Activated CD4-positive, alpha-beta T cell treated with anti-CD3 and anti-CD28 coated beads, Interleukin-2, amount 10 ng/mL, durations not matched to agents 7 days and 5 days (primary cell): Measurements from ENCODE around the gene PDCD4. TPM values are rescaled to one million over a fixed set of nuclear protein-coding genes. Genes with fewer than 3 reads are reported as not detected.

Experiments used
- CTCF ChIA-PET: fragments of 350-600 bp; sonication (Branson Sonifier 250); formaldehyde crosslinking; loops from one replicate; lab custom pipeline; 2021; ENCODE audit warnings: antibody characterized with exemption; lab: Charles Lee
- POLR2A ChIA-PET: fragments of 350-600 bp; sonication (Branson Sonifier 250); formaldehyde crosslinking; loops from one replicate; lab custom pipeline; 2021; ENCODE audit warnings: antibody characterized with exemption; lab: Charles Lee
- DNase-seq: peaks from one replicate; pipeline ENCODE4 v3.0.0-alpha.2; 2020
- H3K27ac Mint-ChIP-seq: one replicate; pipeline ENCODE4 v1.8.0; 2021; ENCODE audit warnings: mild to moderate bottlenecking, moderate library complexity, mixed read lengths
- H3K27me3 Mint-ChIP-seq: one replicate; pipeline ENCODE4 v1.8.0; 2021; ENCODE audit warnings: mixed read lengths
- H3K36me3 Mint-ChIP-seq: one replicate; pipeline ENCODE4 v1.8.0; 2021; ENCODE audit warnings: low read depth, mixed read lengths
- H3K4me1 Mint-ChIP-seq: one replicate; pipeline ENCODE4 v1.8.0; 2021; ENCODE audit warnings: mixed read lengths
- H3K4me3 Mint-ChIP-seq: one replicate; pipeline ENCODE4 v1.8.0; 2021; ENCODE audit warnings: mild to moderate bottlenecking, moderate library complexity, mixed read lengths
- H3K9me3 Mint-ChIP-seq: one replicate; pipeline ENCODE4 v1.8.0; 2021; ENCODE audit warnings: mixed read lengths
- total RNA-seq, 2 experiments: library from RNA; stranded (reverse); gene quantifications; one replicate each; pipeline ENCODE4 v1.2.3, GENCODE V29; 2021

PDCD4 gene
- total RNA-seq, 2 experiments from 2014 or later = 63.8 to 81.0 TPM

DNA sequence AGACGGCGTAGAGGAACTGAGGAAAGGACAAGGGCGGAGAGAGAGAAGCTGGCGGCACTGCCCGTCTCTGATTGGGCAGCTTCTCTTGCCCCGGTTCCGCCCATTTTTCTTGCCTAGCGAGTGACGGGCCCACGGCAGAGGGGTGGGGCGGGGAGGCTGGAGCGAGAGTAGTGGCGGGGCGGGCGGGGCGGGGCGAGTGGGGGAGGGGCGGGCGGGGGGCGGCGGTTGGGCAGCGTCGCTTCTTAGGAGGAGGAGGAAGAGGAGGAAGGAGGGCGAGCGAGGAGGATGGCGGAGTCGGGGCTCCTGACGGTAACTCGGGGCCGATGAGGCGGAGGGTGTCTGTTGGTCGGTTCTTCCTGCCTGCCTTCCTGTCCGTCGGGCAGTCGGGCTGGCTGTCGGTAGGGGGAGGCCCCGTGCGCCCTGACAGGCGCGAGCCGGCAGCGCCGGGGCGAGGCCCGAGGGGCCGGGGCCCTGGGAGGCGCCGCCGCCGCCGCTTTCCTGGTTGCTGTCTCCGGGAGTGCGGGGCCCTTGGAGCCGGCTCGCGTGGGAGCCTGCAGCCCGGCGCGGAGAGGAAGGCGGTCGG, 47.7 kb downstream of the PDCD4 start, which contains the start of gene SHOC2:
TSS of gene SHOC2 (plus strand) at position 256 of the 583 bp plus-strand sequence. CDS start 44,755 bp downstream, outside the sequence.
- H3K4me3 Mint-ChIP-seq = peak within 1 kb of the TSS; percentile 97
- peak; percentile 99 for DNase-seq
- ChIA-PET POLR2A (interaction anchor here (0.6 to 1.8 kb wide), 4 partner anchors 17 to 173 kb away, joined by 3 to 6 read pairs (median 4); no protein-coding TSS in a partner anchor), CTCF (interaction anchor here (0.6 to 2.1 kb wide), 8 partner anchors 9 to 594 kb away, joined by 3 to 11 read pairs (median 3); no protein-coding TSS in a partner anchor)
- peak within 1 kb of the TSS; percentile 96 for H3K27ac Mint-ChIP-seq
- H3K36me3 Mint-ChIP-seq = peaks cover 5% of the 10 kb centered on the region
- no peaks in the 10 kb centered on the region for H3K27me3 Mint-ChIP-seq
- H3K4me1 Mint-ChIP-seq = peaks cover 37% of the 10 kb centered on the region
- H3K9me3 Mint-ChIP-seq = no peaks in the 10 kb centered on the region

DNA sequence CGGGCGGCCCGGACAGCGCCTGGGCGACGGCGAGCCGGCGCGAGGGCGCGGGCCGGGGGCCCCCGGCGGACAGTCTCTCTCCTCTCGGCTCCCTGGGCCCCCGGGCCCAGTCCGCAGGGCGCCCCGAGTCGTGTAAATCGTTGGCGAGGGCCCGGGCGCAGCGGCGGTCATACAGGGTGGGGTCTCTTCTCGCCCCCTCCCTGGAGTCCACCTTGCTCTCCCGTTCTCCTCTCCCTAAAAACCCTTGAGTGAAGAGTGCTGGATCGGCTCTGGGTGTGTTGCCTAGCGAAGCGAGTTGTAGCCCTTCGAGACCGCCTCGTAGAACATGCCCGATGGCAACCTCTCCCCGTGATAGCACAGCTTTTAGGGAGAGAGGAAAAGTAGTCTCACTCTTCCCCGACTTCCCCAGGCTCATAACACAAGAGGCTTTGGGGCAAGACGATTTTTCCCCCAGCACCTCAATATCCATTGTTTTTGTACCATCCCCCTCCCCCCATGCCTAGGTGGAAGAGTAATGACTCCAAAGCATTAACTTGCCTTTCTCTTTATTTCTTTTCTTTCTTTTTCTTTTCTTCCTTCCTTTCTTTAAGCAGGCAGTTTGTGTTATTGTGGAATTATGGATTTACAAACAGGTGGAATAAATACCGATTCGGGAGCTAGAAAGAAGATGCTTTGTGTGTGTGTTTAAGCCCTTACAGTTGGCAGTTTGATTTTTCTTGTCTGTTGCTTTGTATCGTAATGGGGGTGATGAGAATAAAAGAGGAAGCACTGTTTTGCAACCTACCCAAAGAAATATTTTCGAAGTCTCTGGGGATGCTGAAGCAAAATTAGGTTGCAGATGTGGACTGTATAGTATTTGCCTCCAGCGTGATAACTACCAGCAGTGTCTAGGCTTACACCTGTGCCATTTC, 48.5 kb downstream of the PDCD4 start:
- no peaks in the 10 kb centered on the region for H3K9me3 Mint-ChIP-seq
- no peaks in the 10 kb centered on the region for H3K27me3 Mint-ChIP-seq
- peak overlapping the region; percentile 96 for H3K27ac Mint-ChIP-seq
- H3K4me3 Mint-ChIP-seq = peak overlapping the region; percentile 97
- H3K4me1 Mint-ChIP-seq = peaks cover 39% of the 10 kb centered on the region
- CTCF ChIA-PET = interaction anchor here (0.6 to 1.6 kb wide), 2 partner anchors 9 to 134 kb away, joined by 3 read pairs; no protein-coding TSS in a partner anchor
- H3K36me3 Mint-ChIP-seq = peaks cover 7% of the 10 kb centered on the region
- peak; percentile 31 for DNase-seq
- POLR2A ChIA-PET = interaction anchor here (0.7 kb wide), 1 partner anchor 716 kb away, joined by 3 read pairs; no protein-coding TSS in a partner anchor

DNA sequence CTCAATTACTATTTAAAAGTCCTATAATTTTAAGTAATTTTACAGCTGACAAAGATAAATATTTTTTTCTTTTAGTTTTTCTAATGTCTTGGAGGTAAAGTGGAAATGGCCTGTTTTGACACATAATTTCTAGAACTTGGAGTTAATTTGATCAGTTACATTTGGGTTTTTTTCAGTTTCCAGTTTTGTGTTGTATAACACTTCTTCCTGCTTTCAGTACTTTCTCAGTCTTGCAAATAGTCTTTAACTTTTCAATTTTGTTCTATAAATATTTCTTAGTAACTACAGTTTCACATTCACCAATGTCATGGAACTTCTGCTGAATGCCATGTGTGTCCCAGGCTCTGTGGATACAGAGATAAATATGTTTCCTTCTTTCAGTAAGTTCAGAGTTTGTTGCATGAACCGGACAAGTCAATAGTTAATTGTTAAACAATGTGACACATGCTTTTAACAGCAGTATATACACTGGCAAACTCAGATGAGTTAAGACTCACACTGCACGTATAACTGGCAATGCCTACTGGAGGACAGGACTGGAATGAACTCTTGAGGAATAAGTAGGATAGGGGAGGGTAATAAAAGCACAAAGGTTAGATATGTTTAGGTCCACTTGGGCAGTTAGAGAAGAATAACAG, 52.2 kb downstream of the PDCD4 start:
- no peak for DNase-seq
- Mint-ChIP-seq H3K27me3 (no peaks in the 10 kb centered on the region), H3K36me3 (peaks cover 9% of the 10 kb centered on the region), H3K9me3 (no peaks in the 10 kb centered on the region), H3K27ac (no peak overlapping the region), H3K4me3 (no peak overlapping the region), H3K4me1 (peaks cover 31% of the 10 kb centered on the region)
- ChIA-PET POLR2A (no interaction called here), CTCF (no interaction called here)

DNA sequence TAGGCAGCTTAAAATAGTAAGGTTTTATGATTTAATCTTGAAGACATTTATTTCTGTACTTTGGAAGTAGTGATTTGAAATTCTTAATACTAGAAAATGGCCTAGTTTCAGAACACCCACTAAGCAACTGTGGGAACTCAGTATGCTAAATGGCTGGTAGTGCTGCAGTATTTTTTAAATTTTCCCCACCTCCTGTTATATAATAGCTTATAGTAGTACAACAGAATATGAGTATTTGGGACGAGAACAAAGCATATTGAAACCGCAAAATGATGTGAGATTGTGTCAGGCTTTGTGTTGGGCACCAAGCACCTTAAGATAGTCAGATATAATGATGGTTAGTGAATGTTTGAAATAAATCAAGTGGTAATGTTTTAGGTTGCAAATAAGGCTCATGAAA, 55.7 kb downstream of the PDCD4 start:
- ChIA-PET CTCF (no interaction called here), POLR2A (no interaction called here)
- H3K4me1 Mint-ChIP-seq = peaks cover 28% of the 10 kb centered on the region
- H3K9me3 Mint-ChIP-seq = no peaks in the 10 kb centered on the region
- H3K36me3 Mint-ChIP-seq = peaks cover 9% of the 10 kb centered on the region
- H3K27ac Mint-ChIP-seq = no peak overlapping the region
- H3K27me3 Mint-ChIP-seq = no peaks in the 10 kb centered on the region
- no peak for DNase-seq
- H3K4me3 Mint-ChIP-seq = no peak overlapping the region

DNA sequence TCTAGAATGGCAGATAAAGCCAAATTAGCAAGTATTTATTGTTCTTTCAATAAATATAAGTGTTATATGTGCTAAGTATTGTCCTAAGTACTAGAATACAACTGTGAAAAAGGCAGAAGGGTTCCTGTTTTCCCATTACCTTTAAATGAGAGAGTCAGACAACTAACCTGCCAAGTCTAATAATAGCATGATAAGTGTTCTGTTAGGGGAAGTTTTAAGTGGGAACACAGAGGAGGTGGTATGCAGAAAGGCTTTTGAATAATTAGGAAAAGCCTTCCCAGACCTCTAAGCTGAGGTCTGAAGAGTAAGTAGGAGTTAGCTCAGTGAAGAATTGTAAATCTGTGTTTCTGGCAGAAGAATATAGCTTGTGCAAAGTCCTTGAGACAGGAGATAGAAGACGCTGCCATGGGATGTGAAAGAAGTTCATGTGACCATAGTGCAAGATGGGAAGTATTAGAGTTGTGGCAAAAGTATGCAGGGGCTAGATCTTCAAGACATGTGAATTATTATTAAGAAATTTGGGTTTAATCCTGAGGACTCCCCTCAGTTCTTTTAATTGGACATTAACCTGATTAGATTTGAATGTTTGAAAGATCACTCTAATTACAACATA, 60.1 kb downstream of the PDCD4 start:
- Mint-ChIP-seq H3K4me1 (peaks cover 5% of the 10 kb centered on the region), H3K27ac (no peak overlapping the region), H3K9me3 (no peaks in the 10 kb centered on the region), H3K4me3 (no peak overlapping the region), H3K27me3 (no peaks in the 10 kb centered on the region), H3K36me3 (peaks cover 8% of the 10 kb centered on the region)
- ChIA-PET CTCF (interaction anchor here (0.7 kb wide), 1 partner anchor 259 kb away, joined by 3 read pairs; no protein-coding TSS in a partner anchor), POLR2A (no interaction called here)
- DNase-seq = no peak

DNA sequence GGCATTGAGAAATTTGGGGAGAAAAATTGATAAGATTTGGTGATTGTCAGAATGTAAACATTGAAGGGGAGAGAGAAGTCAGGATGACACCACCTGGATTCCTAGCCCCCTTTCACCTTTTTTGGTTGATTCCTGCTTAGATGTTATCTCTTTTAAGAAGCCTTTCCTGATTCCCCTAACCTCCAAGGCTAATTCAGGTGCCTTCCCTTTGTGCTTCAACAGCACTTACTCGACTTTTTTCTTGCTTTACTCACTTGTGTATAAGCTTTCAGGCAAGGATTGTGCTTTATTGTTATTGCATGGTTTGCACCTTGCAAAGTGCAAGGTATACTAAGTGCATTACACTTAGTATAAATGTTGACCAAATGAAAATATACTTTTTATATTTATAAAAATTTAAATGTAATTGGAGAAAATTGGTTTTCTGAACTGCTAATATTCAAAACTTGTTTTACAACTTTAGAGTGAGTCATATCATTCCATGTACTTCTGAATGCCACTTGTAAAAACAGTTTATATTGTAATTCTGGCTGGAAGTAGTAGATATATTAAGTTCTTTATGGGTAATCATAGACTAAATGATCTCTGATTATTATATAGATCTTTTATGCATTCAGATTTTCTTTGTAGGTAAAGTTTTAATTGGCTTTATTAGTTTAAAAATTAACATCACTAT, 60.9 kb downstream of the PDCD4 start:
- no peaks in the 10 kb centered on the region for H3K27me3 Mint-ChIP-seq
- ChIA-PET CTCF (interaction anchor here (0.7 kb wide), 1 partner anchor 260 kb away, joined by 3 read pairs; no protein-coding TSS in a partner anchor), POLR2A (no interaction called here)
- peaks cover 12% of the 10 kb centered on the region for H3K36me3 Mint-ChIP-seq
- DNase-seq = no peak
- no peaks in the 10 kb centered on the region for H3K9me3 Mint-ChIP-seq
- H3K27ac Mint-ChIP-seq = no peak overlapping the region
- peaks cover 5% of the 10 kb centered on the region for H3K4me1 Mint-ChIP-seq
- H3K4me3 Mint-ChIP-seq = no peak overlapping the region

DNA sequence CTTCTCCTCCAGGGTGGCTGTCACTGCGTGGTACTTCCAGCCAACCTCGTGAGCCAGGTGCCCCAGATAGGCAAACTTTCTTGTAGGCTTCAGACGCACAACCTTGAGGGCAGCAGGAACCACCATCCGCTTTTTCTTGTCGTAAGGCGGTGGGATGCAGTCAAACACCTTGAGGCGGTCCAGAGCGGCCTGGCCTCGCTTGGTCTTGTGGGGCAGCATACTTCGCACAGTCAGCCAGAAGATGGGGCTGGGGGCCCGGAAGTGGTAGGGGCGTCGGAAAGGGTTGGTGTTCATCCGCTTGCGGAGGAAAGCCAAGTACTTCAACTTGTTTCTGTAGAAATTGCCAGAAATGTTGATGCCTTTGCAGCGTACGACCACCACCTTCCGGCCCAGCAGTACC, 65.0 kb downstream of the PDCD4 start:
- CTCF ChIA-PET = interaction anchor here (0.6 kb wide), 1 partner anchor 261 kb away, joined by 5 read pairs; no protein-coding TSS in a partner anchor
- no peak overlapping the region for H3K4me3 Mint-ChIP-seq
- peaks cover 2% of the 10 kb centered on the region for H3K9me3 Mint-ChIP-seq

DNA sequence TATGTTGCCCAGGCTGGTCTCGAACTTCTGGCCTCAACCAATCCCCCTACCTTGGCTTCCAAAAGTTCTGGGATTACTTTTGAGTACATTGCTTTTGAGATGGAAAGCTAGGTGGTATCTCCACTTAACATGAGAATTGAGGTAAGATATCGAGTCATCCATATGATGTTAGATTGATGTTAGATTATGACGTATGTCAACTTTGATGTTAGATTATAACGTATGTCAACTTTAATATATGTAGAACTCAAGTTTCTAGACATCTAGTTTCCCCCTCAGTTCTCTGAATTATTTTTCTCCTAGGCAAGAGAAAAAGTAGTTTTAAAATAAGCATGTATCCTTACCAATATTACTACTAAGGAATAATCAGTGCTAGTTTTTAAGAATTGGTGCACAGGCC, 67.7 kb downstream of the PDCD4 start:
- Mint-ChIP-seq H3K27ac (no peak overlapping the region), H3K36me3 (peaks cover 47% of the 10 kb centered on the region), H3K9me3 (peaks cover 10% of the 10 kb centered on the region), H3K4me3 (no peak overlapping the region), H3K4me1 (peaks cover 9% of the 10 kb centered on the region), H3K27me3 (no peaks in the 10 kb centered on the region)
- POLR2A ChIA-PET = no interaction called here
- CTCF ChIA-PET = no interaction called here
- DNase-seq = no peak

More for the DNA sequence above, 65.0 kb downstream of the PDCD4 start:
- Mint-ChIP-seq H3K36me3 (peaks cover 26% of the 10 kb centered on the region), H3K27ac (no peak overlapping the region), H3K4me1 (peaks cover 7% of the 10 kb centered on the region), H3K27me3 (no peaks in the 10 kb centered on the region)
- POLR2A ChIA-PET = no interaction called here
- no peak for DNase-seq

DNA sequence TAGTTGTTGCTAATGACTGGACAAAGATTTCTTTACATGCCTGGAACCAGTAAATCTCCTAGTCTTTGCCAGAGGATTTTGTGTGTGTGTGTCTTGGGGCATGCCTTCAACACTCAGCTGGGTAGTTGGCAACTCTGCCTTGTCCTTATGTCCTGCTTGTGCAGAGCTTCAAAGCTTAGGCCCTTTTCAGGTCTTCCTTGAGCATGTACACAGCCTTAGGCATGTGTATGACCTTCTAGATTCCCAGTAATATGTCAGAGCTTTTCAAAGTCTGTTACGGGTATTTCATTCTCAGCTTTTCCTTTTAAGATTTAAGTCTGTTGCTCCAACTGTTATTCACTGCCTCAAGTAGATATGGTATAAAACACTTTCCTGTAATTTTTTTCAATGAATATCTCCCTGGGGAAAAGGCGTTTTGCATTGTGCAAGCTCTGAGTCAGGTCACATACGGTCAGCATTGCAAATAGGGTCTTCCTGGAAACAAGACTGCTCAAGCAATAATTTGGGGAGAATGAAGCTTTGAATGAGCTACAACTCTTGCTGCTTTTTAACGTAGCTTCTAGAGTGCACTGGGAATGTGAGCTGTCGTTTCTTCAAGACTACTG, 73.2 kb downstream of the PDCD4 start:
- Mint-ChIP-seq H3K36me3 (peaks cover 65% of the 10 kb centered on the region), H3K27me3 (no peaks in the 10 kb centered on the region), H3K27ac (no peak overlapping the region), H3K4me1 (peaks cover 19% of the 10 kb centered on the region), H3K4me3 (no peak overlapping the region), H3K9me3 (peaks cover 17% of the 10 kb centered on the region)
- ChIA-PET CTCF (interaction anchor here (1.7 kb wide), 1 partner anchor 21 kb away, joined by 3 read pairs; no protein-coding TSS in a partner anchor), POLR2A (no interaction called here)
- no peak for DNase-seq

DNA sequence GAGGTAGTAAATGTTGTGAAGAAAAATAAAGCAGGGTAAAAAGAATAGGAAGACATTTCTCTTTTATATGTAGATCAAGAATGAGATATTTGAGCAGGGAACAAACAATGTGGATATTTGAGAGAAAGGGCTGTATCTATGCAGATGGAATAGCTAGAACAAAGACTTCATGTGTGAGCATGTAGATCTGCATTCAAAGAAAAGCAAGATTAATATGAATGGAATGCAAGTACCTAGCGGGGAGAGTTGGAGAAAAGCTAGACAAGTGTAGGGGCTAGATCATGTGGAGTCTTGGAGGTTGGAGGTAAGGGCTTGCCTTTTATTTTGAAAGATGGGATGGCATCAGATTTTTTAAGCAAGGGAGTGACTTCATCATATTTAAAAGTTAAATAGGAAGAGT, 74.8 kb downstream of the PDCD4 start:
- Mint-ChIP-seq H3K27me3 (no peaks in the 10 kb centered on the region), H3K4me3 (no peak overlapping the region), H3K4me1 (peaks cover 15% of the 10 kb centered on the region), H3K36me3 (peaks cover 62% of the 10 kb centered on the region), H3K9me3 (peaks cover 15% of the 10 kb centered on the region), H3K27ac (no peak overlapping the region)
- DNase-seq = no peak
- ChIA-PET POLR2A (interaction anchor here (0.6 kb wide), 1 partner anchor 868 kb away, joined by 3 read pairs; no protein-coding TSS in a partner anchor), CTCF (interaction anchor here (1.7 kb wide), 1 partner anchor 10 kb away, joined by 5 read pairs; no protein-coding TSS in a partner anchor)

DNA sequence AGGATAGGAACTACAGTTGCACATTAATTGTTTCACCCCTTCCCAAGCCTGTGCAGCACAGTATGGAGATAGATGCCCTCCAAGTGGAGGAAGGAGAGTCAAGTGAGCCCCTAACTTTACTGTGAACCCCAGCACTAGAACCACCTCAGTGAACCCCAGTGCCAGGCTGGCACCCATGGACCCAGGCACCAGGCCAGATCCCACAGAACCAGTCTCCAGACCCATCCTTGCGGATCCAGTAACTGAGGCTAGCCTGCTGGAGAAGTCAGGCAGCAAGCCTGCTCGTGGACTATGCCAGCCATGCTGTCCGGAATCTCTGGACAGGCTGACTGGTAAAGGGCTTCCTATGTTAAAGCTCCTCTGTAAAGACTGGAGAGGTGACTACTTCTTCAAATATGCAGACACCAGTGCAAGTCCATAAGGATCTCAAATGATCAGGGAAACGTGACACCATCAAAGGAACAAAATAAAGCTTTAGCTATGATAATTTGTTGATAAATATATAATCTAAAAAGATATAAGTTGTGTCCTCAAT, 75.4 kb downstream of the PDCD4 start:
- Mint-ChIP-seq H3K27ac (no peak overlapping the region), H3K4me3 (no peak overlapping the region), H3K27me3 (no peaks in the 10 kb centered on the region), H3K4me1 (peaks cover 15% of the 10 kb centered on the region), H3K9me3 (peaks cover 15% of the 10 kb centered on the region), H3K36me3 (peaks cover 67% of the 10 kb centered on the region)
- ChIA-PET POLR2A (no interaction called here), CTCF (interaction anchor here (1.0 to 1.7 kb wide), 2 partner anchors 9 kb away, joined by 3 to 5 read pairs; no protein-coding TSS in a partner anchor)
- DNase-seq = no peak
